HFFc6 (cell line): ENCODE results near the gene POLA1. TPM values are rescaled to one million over a fixed set of nuclear protein-coding genes. Genes with fewer than 3 reads are reported as not detected.

Source experiments
- DNase-seq: peaks from one replicate; pipeline ENCODE4 v3.0.0-alpha.2; 2018
- H3K27ac Mint-ChIP-seq: 2 replicates; pipeline ENCODE4 v1.8.0; 2020; ENCODE audit warnings: mild to moderate bottlenecking, mixed read lengths
- H3K27me3 Mint-ChIP-seq: 2 replicates; pipeline ENCODE4 v1.8.0; 2021; ENCODE audit warnings: mild to moderate bottlenecking, moderate library complexity, mixed read lengths; ENCODE audit not compliant: insufficient read depth
- H3K36me3 Mint-ChIP-seq: 2 replicates; pipeline ENCODE4 v1.8.0; 2021; ENCODE audit warnings: low read depth, mixed read lengths
- H3K4me1 Mint-ChIP-seq: 2 replicates; pipeline ENCODE4 v1.8.0; 2020; ENCODE audit warnings: low read depth, mixed read lengths
- H3K4me3 Mint-ChIP-seq: 2 replicates; pipeline ENCODE4 v1.8.0; 2020; ENCODE audit warnings: mild to moderate bottlenecking, moderate library complexity, mixed read lengths
- H3K9me3 Mint-ChIP-seq: 2 replicates; pipeline ENCODE4 v1.8.0; 2020; ENCODE audit warnings: mild to moderate bottlenecking, mixed read lengths
- total RNA-seq, 6 experiments: library from RNA; stranded (reverse); fragmentation: NEBNext Ultra II Directional; extraction: Animal tissue kit (Norgen Biotek cat#: 25700); gene quantifications; 2 replicates in 1 of 6; 3 replicates in 5 of 6; pipeline ENCODE4 v1.2.3, GENCODE V29; 2021
- TF ChIP-seq, protein P1 (sequence below): fragments of 200-600 bp; sonication (generic); IDR thresholded peaks from 2 replicates; pipeline ENCODE4 v1.5.0; 2021; ENCODE audit warnings: antibody characterized with exemption, mild to moderate bottlenecking

The POLA1 gene
- total RNA-seq, 6 experiments from 2014 or later, result 6.5 to 12.5 (median 11.0) TPM

DNA sequence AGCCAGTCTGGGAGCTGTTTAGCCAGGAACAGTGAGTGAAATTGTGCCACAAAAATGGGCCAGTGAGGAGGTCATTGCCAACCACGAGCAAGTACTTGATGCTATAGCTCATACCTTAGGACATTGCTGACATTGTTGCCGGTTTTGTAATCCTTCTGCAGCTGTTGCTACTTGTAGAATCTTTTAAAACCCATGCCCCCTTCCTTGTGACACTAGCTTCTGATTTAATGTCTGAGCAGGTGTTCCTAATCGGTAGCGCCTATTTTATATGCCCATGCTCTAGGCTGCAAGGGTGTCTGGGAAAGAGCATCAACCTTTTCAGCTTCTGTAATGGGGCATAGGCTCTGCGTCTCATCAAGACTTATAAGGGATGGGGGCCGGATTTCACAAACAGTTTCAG is 2.6 kb downstream of the POLA1 start:
- TF ChIP-seq, protein P1, sequence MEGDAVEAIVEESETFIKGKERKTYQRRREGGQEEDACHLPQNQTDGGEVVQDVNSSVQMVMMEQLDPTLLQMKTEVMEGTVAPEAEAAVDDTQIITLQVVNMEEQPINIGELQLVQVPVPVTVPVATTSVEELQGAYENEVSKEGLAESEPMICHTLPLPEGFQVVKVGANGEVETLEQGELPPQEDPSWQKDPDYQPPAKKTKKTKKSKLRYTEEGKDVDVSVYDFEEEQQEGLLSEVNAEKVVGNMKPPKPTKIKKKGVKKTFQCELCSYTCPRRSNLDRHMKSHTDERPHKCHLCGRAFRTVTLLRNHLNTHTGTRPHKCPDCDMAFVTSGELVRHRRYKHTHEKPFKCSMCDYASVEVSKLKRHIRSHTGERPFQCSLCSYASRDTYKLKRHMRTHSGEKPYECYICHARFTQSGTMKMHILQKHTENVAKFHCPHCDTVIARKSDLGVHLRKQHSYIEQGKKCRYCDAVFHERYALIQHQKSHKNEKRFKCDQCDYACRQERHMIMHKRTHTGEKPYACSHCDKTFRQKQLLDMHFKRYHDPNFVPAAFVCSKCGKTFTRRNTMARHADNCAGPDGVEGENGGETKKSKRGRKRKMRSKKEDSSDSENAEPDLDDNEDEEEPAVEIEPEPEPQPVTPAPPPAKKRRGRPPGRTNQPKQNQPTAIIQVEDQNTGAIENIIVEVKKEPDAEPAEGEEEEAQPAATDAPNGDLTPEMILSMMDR, result no peak
- Mint-ChIP-seq H3K27me3 (no peaks in the 10 kb centered on the region), H3K9me3 (no peaks in the 10 kb centered on the region), H3K4me3 (no peak overlapping the region), H3K36me3 (no peaks in the 10 kb centered on the region), H3K4me1 (peaks cover 25% of the 10 kb centered on the region), H3K27ac (no peak overlapping the region)
- no peak for DNase-seq

DNA sequence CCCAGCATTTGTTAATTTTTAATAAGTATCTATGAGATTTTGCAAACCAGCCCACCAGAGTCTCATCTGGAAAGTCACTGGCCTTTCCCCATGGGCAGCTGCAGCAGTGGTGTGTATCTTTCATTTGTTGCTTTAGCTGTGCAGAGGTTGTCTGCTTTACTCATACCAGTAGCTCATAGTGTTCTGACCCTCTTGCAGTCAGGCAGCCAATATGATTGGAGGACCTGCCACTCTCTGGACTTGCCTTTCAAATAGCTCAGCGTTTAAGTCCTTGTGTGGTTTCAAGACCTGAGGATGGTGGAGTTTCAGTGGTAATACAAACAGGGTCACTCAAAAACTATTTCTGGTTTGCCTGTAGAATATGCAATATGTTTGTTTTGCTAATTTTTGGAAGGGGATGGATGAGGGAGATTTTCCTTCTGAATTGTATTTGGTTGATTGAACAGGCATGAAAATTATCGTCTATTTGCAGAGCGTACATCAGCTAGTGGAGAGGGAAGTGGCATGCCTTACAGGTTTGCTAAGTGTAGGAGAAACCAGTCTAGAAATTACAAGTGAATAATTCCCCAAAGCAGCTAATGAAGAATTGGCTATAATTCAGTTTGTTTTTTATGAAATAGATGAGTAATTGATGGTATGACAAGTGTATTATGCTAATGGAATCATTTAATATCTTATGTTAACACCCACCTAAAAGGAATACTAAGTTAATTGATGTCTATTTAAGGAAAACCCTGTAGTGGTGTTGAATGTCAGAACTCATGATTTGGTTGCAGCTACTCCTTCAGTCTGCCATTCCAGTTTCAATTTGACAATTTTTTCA is 8.9 kb downstream of the POLA1 start:
- Mint-ChIP-seq H3K27ac (no peak overlapping the region), H3K27me3 (no peaks in the 10 kb centered on the region), H3K36me3 (no peaks in the 10 kb centered on the region), H3K9me3 (no peaks in the 10 kb centered on the region), H3K4me1 (no peaks in the 10 kb centered on the region), H3K4me3 (no peak overlapping the region)
- TF ChIP-seq, protein P1, result no peak
- no peak for DNase-seq

DNA sequence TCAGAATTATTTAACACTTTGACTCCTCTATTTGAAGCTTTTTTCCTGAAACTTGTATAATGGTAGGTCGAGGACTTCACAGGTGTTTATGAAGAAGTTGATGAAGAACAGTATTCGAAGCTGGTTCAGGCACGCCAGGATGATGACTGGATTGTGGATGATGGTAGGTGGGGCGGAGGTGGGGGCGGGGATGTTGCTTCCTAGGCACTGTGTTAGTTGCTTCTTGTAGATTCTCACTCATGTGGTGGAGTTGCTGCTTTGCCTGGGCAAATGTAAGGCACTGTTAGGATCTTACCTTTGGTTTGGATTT is 9.4 kb downstream of the POLA1 start:
- no peak for DNase-seq
- no peak overlapping the region for H3K27ac Mint-ChIP-seq
- no peaks in the 10 kb centered on the region for H3K27me3 Mint-ChIP-seq
- H3K36me3 Mint-ChIP-seq, result no peaks in the 10 kb centered on the region
- TF ChIP-seq, protein P1, result no peak
- H3K4me1 Mint-ChIP-seq, result no peaks in the 10 kb centered on the region
- no peaks in the 10 kb centered on the region for H3K9me3 Mint-ChIP-seq
- H3K4me3 Mint-ChIP-seq, result no peak overlapping the region

DNA sequence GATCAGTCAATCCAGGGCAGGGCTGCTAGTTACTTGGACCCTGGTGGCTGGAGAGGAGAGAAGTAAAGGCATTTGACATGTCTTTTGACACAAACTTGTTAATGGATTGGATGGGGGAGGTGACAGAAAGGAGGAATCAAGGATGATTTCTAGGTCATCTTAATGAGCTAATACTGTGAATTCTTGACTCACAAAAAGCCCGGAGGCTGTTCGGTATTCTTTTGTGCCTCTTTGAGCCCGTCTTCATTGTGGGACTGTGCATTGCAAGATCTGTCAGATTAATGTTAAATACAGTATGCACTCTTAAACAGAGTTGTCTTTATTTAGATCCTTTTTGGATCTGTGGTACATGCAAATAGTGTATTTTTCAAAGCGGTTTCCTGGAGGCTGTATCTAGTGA is 25.1 kb downstream of the POLA1 start:
- no peaks in the 10 kb centered on the region for H3K9me3 Mint-ChIP-seq
- TF ChIP-seq, protein P1, result no peak
- no peak overlapping the region for H3K27ac Mint-ChIP-seq
- DNase-seq, result no peak
- no peaks in the 10 kb centered on the region; the same call in 1 of the 2 replicates for H3K27me3 Mint-ChIP-seq
- H3K36me3 Mint-ChIP-seq, result peaks cover 11% of the 10 kb centered on the region; the same call in 1 of the 2 replicates
- no peak overlapping the region for H3K4me3 Mint-ChIP-seq
- peaks cover 9% of the 10 kb centered on the region for H3K4me1 Mint-ChIP-seq

DNA sequence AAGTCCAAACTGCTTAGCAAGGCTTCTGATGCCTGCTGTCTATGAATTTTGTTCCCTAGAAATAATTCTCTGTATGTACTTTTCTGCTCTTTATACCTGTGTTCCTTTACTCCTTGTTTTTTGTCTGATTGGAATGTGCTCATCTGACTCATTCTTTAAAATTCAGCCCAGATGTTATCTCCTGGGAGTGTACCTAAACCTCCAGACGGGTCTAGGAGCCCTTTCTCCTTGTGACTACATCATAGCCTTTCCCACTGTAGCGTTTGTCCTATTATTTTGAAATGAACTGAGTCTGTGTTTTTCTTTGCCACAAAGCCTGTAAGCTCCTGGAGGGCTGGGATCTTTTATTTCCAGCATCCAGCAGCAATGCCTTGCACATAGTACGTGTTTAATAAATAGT is 26.3 kb downstream of the POLA1 start:
- Mint-ChIP-seq H3K4me1 (peaks cover 9% of the 10 kb centered on the region), H3K27ac (0 out of 2 replicates have a peak overlapping the region, but pooled peaks have one; percentile 8), H3K9me3 (no peaks in the 10 kb centered on the region), H3K27me3 (no peaks in the 10 kb centered on the region; the same call in 1 of the 2 replicates), H3K36me3 (peaks cover 11% of the 10 kb centered on the region; the same call in 1 of the 2 replicates), H3K4me3 (no peak overlapping the region)
- TF ChIP-seq, protein P1, result no peak
- no peak for DNase-seq
